Measurements from ENCODE around the gene CEACAM18.

Gene CEACAM18

GRCh38 chr19:51531349-51532315, 53.3 kb downstream of the CEACAM18 start, which contains the start of gene SIGLEC6:
Gene SIGLEC6 (minus strand): TSS chr19:51531670. CDS start chr19:51531648, 22 bp downstream.
- no peak for DNase-seq (ENCODE audit: low read depth, low spot score)

DNA sequence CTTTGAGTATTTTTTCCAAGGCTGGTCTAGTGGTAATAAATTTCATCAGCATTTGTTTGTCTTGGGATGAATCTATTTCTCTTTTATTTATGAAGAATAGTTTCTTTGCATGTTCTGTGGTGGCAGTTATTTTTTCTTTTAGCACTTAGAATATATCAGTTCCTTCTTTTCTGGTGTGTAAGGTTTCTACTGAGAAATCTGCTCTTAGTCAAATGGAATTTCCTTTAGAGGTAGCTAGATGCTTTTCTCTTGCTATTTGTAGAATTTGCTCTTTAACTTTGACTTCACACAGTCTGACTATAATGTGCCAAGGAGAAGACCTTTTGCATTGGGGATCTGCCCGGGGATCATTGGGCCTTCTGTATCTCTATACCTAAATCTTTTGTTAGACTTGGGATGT, 57.2 kb downstream of the CEACAM18 start:
- no peak for DNase-seq (ENCODE audit: low read depth, low spot score)

GRCh38 chr19:51539821-51540366, 61.6 kb downstream of the CEACAM18 start:
- DNase-seq (ENCODE audit: low read depth, low spot score), result no peak

Data from activated CD4-positive, CD25-positive, alpha-beta regulatory T cell treated with anti-CD3 and anti-CD28 coated beads, Interleukin-2, amount 50 U/mL, for 16 hours (primary cell).